GM12873 (cell line): ENCODE measurements around the gene RNF144A.

Experiments
- CTCF ChIP-seq: IDR thresholded peaks from 2 replicates; pipeline ENCODE4 v1.5.1; 2012; ENCODE audit warnings: low read depth, mild to moderate bottlenecking, moderate library complexity, low read length, control low read depth; ENCODE audit not compliant: insufficient read depth; ENCODE audit errors: missing control alignments

Gene RNF144A

DNA sequence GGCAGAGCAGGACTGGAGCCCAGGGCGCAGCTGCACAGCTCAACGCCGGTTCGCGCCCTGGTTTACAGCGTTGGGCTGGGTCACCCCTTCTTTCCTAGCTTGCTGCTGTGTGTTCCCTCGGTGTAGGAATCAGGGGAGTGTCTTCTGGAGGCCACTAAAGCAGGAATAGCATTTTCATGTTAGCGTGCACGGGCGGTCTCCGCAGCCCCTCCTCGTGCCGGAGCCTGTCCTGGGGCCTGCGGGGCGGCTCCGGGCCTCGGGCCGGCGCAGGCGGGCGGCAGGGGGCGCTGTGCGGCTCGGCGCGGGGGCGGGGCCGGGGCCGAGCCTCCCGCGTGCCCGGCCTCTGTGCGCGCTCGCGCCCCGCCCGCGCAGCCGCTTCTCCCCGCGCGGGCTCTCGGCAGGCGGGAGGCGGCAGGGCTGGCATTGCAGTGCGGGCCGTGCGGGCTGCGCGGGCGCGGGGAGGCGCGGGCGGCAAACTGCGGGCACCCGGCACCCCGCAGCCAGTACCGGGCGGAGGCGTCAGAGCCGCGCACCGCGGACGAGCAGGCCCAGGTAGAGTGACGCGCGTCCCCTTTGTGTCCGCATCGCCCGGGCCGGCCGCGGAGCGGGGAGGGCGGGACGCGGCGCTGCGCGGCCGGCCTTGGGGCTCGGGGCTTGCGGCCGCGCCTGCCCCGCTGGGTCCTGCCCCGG is at the start of gene RNF144A:
Gene RNF144A (plus strand): TSS at position 342 of the 690 bp plus-strand sequence. CDS start 79,515 bp downstream, outside the sequence.
- TF ChIP-seq CTCF: peak; percentile 49

- no peak for TF ChIP-seq CTCF
These were observed 44.8 kb upstream of the RNF144A start for GRCh38 chr2:6872394-6872793.

DNA sequence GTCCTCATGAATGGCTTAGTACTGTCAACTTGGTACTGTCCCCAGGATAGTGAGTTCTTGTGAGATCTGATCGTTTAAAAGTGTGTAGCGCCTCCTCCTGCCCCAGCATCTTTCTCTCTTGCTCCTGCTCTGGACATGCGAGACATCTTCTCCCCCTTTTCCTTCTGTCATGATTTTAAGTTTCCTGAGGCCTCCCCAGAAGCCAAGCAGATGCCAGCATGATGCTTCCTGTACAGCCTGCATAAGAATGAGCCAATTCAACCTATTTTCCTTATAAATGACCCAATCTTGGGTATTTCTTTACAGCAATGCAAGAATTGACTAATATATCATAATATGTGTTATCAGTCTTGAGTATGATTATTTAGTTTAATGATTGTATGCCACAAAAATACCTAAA is 43.2 kb upstream of the RNF144A start:
- TF ChIP-seq CTCF: no peak

DNA sequence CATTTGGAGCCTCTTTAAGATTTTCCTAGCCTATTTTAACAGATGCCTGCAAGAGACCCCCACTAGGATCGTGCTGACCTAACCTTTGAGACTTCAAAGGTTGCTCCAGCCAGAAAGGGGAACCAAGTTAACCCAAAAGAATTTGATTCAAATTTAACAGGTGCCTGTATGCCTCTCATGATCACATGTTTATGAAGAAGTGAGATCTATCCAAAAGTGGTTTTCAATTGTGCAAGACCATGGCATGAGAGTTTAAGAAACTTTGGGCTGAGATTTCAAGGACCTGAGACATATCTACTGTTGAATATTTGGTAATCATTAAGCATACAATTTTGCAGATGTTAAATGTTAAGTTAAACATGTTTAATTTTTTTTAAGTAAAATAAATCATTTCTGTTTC is 40.9 kb upstream of the RNF144A start:
- TF ChIP-seq CTCF: no peak

DNA sequence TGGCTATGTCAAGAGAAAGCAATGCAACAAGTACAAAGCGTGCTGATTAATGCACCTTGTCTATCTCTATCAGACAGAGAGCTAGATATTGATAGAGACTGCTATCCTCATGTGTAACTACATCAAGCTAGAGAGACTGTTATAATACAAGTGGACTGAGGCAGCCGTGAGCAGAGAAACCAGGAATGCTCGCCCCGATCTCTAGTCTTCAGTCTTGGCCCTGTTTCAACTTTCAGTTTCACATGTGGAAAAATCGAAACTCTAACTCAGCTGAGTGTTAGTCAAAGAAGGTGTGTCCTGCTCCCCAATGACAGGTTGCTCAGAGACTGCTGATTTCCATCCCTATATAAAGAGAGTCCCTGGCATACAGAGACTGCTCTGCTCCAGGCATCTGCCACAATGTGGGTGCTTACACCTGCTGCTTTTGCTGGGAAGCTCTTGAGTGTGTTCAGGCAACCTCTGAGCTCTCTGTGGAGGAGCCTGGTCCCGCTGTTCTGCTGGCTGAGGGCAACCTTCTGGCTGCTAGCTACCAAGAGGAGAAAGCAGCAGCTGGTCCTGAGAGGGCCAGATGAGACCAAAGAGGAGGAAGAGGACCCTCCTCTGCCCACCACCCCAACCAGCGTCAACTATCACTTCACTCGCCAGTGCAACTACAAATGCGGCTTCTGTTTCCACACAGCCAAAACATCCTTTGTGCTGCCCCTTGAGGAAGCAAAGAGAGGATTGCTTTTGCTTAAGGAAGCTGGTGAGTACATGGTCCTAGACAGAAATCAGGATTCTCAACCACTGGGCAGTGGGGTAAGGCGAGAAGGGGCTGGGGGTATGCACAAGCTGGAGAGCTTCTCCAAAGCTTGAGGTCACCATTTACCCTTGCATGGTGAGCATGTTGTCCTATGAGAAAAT is 39.6 kb upstream of the RNF144A start, which contains the start of gene RSAD2:
Gene RSAD2 (plus strand): TSS at position 376 of the 903 bp plus-strand sequence. CDS start 24 bp downstream, at position 400.
- TF ChIP-seq CTCF: peak; percentile 6

DNA sequence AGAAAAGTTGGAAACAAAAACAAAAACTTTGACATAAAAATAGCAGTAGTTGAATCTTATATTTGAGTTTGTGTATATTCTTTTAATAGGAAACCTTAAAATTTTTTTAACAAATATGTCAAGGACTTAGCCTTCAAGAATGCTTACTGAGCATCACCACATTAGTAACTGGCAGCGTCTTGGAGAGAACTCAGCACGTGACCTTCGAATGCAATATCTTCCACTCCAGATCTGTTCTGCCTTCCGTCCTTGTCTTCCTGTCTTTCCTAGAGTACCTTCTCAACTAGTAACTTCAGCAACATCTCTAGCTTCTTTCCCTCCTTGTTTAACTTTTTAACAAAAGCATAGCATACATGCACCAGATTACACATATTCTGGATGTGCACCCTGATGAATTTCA is 38.7 kb upstream of the RNF144A start:
- TF ChIP-seq CTCF: no peak

GRCh38 chr2:6879011-6879410 is 38.2 kb upstream of the RNF144A start:
- TF ChIP-seq CTCF: no peak
